Progenitor cell of endocrine pancreas (in vitro differentiated cells): ENCODE measurements around the gene ZBTB33. TPM values are rescaled to one million over a fixed set of nuclear protein-coding genes. Genes with fewer than 3 reads are reported as not detected.

Experiments
- DNase-seq: peaks from one replicate; pipeline ENCODE4 v3.0.0; 2021; ENCODE audit warnings: low spot score; ENCODE audit not compliant: unreplicated experiment
- H3K27ac Mint-ChIP-seq: 2 replicates; pipeline ENCODE4 v1.8.0; 2021; ENCODE audit warnings: mild to moderate bottlenecking, moderate library complexity, mixed read lengths
- H3K27me3 Mint-ChIP-seq: 2 replicates; pipeline ENCODE4 v1.8.0; 2021; ENCODE audit warnings: mixed read lengths
- H3K36me3 Mint-ChIP-seq: 2 replicates; pipeline ENCODE4 v1.8.0; 2022; ENCODE audit warnings: mixed read lengths; ENCODE audit not compliant: insufficient read depth
- H3K4me1 Mint-ChIP-seq: 2 replicates; pipeline ENCODE4 v1.8.0; 2021; ENCODE audit warnings: low read depth, mixed read lengths
- H3K4me3 Mint-ChIP-seq: 2 replicates; pipeline ENCODE4 v1.8.0; 2021; ENCODE audit warnings: low read depth, mild to moderate bottlenecking, moderate library complexity, mixed read lengths
- H3K9me3 Mint-ChIP-seq: 2 replicates; pipeline ENCODE4 v1.8.0; 2021; ENCODE audit warnings: low read depth, mixed read lengths
- CTCF ChIP-seq: fragments of 200-600 bp; sonication (generic); IDR thresholded peaks from one replicate; pipeline ENCODE4 v1.5.0; 2021; ENCODE audit warnings: antibody characterized with exemption, mild to moderate bottlenecking; ENCODE audit not compliant: unreplicated experiment
- total RNA-seq: library from RNA; stranded (reverse); gene quantifications from 2 replicates; pipeline ENCODE4 v1.2.1, GENCODE V29; 2021

The ZBTB33 gene
- total RNA-seq, 1 donor from 2014 or later: 40.4 TPM

GRCh38 chrX:120213438-120214265 is 37.0 kb upstream of the ZBTB33 start:
- TF ChIP-seq CTCF: peak; percentile 64
- no peak overlapping the region for H3K27ac Mint-ChIP-seq
- DNase-seq: peak; percentile 38
- H3K36me3 Mint-ChIP-seq: peaks cover 5% of the 10 kb centered on the region
- peaks cover 36% of the 10 kb centered on the region for H3K9me3 Mint-ChIP-seq
- no peak overlapping the region for H3K4me3 Mint-ChIP-seq
- no peaks in the 10 kb centered on the region for H3K27me3 Mint-ChIP-seq
- H3K4me1 Mint-ChIP-seq: peaks cover 3% of the 10 kb centered on the region

DNA sequence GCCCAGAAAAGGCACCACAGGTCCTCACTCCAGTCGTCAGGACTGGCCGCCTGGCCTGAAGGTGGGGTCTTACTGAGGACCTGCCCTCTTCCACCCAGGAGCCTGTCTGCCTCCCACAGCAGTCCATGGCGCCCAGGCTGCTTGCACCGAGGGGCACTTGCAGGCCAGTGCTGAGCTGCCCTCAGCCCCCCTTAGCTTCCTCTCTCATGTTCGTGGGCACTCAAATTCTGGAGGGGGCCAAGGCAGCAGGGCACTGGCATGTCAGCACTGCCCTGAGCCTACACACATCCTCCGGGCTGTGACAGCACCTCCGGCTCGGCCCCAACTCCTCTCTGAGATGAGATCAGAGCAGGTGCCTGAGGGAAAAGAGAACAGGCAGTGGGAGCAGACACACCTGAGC is 27.2 kb upstream of the ZBTB33 start:
- Mint-ChIP-seq H3K36me3 (peaks cover 1% of the 10 kb centered on the region), H3K27ac (no peak overlapping the region)

DNA sequence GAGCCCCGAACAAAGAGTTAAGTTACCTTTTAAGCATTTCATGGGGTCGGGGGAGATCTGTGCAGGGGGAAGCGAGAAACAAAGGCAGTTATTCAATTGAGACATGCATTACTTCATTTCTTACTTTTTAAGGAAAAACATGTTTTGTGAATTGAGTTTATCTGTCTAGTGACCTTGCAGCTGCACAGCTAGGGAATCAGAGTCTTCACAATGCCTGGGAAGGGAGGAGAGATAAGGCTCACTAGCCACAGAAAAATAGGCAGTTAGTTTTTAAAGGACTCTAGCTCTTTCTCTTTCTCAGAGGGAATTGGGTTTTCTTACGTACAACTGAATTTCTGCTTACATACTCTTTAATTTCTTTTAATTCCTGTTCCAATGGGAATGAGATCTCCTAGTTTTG is 26.2 kb upstream of the ZBTB33 start:
- H3K27me3 Mint-ChIP-seq: no peaks in the 10 kb centered on the region
- H3K27ac Mint-ChIP-seq: no peak overlapping the region
- no peak for DNase-seq
- TF ChIP-seq CTCF: no peak
- H3K4me1 Mint-ChIP-seq: peaks cover 5% of the 10 kb centered on the region
- H3K36me3 Mint-ChIP-seq: no peaks in the 10 kb centered on the region
- H3K9me3 Mint-ChIP-seq: peaks cover 8% of the 10 kb centered on the region
- no peak overlapping the region for H3K4me3 Mint-ChIP-seq

More for the DNA sequence above, 27.2 kb upstream of the ZBTB33 start:
- no peak for TF ChIP-seq CTCF
- no peak for DNase-seq
- no peaks in the 10 kb centered on the region for H3K27me3 Mint-ChIP-seq
- H3K4me3 Mint-ChIP-seq: no peak overlapping the region
- H3K9me3 Mint-ChIP-seq: peaks cover 14% of the 10 kb centered on the region
- peaks cover 4% of the 10 kb centered on the region for H3K4me1 Mint-ChIP-seq

DNA sequence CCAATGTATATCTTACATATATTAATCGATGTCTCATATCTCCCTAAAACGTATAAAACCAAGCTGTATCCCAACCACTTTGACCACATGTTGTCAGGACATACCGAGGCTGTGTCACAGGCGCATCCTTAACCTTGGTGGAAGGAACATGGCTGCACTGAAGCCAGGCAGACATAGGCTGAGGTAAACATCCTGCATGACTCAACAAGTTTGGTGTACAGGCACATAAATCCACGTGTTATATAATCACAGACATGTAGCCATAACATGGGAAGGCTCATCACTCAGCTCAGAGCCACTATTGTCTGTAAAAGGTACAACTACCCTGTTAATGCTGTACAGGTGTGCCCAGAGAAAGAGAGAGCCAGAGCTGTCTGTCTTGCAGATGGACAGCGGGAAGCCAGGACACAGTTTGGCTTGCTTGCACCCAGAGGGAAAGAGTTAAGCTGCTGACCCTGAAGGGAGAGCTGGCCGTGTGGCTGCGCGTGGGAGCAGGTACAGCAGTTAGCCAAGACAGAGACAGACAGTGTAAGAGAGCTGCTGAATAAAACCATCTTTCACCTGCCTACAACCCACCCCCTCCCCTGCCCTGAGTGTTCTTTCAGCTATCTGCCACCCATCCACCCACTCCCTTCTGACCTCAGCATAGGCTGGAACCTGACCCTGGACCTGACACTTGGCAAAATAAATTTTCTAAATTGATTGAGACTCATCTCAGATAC is 22.3 kb upstream of the ZBTB33 start:
- Mint-ChIP-seq H3K27ac (peak overlapping the region; percentile 57), H3K9me3 (peaks cover 8% of the 10 kb centered on the region), H3K4me1 (peaks cover 5% of the 10 kb centered on the region), H3K36me3 (peaks cover 1% of the 10 kb centered on the region), H3K4me3 (no peak overlapping the region), H3K27me3 (no peaks in the 10 kb centered on the region)
- no peak for TF ChIP-seq CTCF
- no peak for DNase-seq

- DNase-seq: no peak
- H3K27me3 Mint-ChIP-seq: no peaks in the 10 kb centered on the region
- H3K36me3 Mint-ChIP-seq: peaks cover 2% of the 10 kb centered on the region
- TF ChIP-seq CTCF: no peak
- H3K4me1 Mint-ChIP-seq: peaks cover 2% of the 10 kb centered on the region
- H3K9me3 Mint-ChIP-seq: peaks cover 8% of the 10 kb centered on the region
- H3K4me3 Mint-ChIP-seq: no peak overlapping the region
- no peak overlapping the region for H3K27ac Mint-ChIP-seq
Measured at GRCh38 chrX:120235284-120235683, 15.3 kb upstream of the ZBTB33 start.
